SK-N-SH treated with all-trans-retinoic acid at 6 μM for 48 hours (cell line): ENCODE results near the gene ENOSF1.

Experiments used
- ARNTL ChIP-seq: fragments of 450-650 bp; formaldehyde crosslinking; IDR thresholded peaks from 2 replicates; pipeline ENCODE4 v1.5.0; 2020; ENCODE audit warnings: low read depth, mild to moderate bottlenecking, moderate library complexity, borderline replicate concordance
- CSDC2 ChIP-seq: fragments of 250-450 bp; sonication (Bioruptor Pico); IDR thresholded peaks from 2 replicates; pipeline ENCODE4 v1.5.0; 2020; ENCODE audit warnings: mild to moderate bottlenecking, moderate library complexity
- GLIS3 ChIP-seq: fragments of 250-450 bp; sonication (Bioruptor Pico); IDR thresholded peaks from 2 replicates; pipeline ENCODE4 v1.5.0; 2020; ENCODE audit warnings: mild to moderate bottlenecking, moderate library complexity
- OSR1 ChIP-seq: fragments of 250-450 bp; sonication (Bioruptor Pico); IDR thresholded peaks from 2 replicates; pipeline ENCODE4 v1.8.0; 2022; ENCODE audit warnings: moderate library complexity, mild to moderate bottlenecking, inconsistent platforms
- POU6F1 ChIP-seq: fragments of 250-450 bp; sonication (Bioruptor Pico); IDR thresholded peaks from 2 replicates; pipeline ENCODE4 v1.8.0; 2021; ENCODE audit warnings: low read depth, mild to moderate bottlenecking, moderate library complexity, borderline replicate concordance
- ZFP3 ChIP-seq: fragments of 250-450 bp; sonication (Bioruptor Pico); IDR thresholded peaks from 2 replicates; pipeline ENCODE4 v1.5.0; 2020; ENCODE audit warnings: mild to moderate bottlenecking, moderate library complexity
- ZFP30 ChIP-seq: fragments of 450-650 bp; formaldehyde crosslinking; IDR thresholded peaks from 2 replicates; pipeline ENCODE4 v1.5.0; 2022; ENCODE audit warnings: mild to moderate bottlenecking, moderate library complexity
- ZNF565 ChIP-seq: fragments of 450-650 bp; formaldehyde crosslinking; conservative IDR thresholded peaks from 2 replicates; pipeline ENCODE4 v1.5.0; 2020; ENCODE audit warnings: low read depth, mild to moderate bottlenecking, moderate library complexity
- ZNF70 ChIP-seq: fragments of 450-650 bp; formaldehyde crosslinking; IDR thresholded peaks from 2 replicates; pipeline ENCODE4 v1.5.0; 2020; ENCODE audit warnings: mild to moderate bottlenecking, moderate library complexity
- ZNF8 ChIP-seq: fragments of 450-650 bp; formaldehyde crosslinking; IDR thresholded peaks from 2 replicates; pipeline ENCODE4 v1.5.0; 2020; ENCODE audit warnings: mild to moderate bottlenecking, moderate library complexity
- TF ChIP-seq, protein P1 (sequence below): fragments of 250-450 bp; sonication (Bioruptor Pico); IDR thresholded peaks from 2 replicates; pipeline ENCODE4 v1.8.0; 2020; ENCODE audit warnings: mild to moderate bottlenecking, moderate library complexity, borderline replicate concordance

- no peak for TF ChIP-seq ARNTL (CRISPR knock-in tag)
- TF ChIP-seq, protein P1, sequence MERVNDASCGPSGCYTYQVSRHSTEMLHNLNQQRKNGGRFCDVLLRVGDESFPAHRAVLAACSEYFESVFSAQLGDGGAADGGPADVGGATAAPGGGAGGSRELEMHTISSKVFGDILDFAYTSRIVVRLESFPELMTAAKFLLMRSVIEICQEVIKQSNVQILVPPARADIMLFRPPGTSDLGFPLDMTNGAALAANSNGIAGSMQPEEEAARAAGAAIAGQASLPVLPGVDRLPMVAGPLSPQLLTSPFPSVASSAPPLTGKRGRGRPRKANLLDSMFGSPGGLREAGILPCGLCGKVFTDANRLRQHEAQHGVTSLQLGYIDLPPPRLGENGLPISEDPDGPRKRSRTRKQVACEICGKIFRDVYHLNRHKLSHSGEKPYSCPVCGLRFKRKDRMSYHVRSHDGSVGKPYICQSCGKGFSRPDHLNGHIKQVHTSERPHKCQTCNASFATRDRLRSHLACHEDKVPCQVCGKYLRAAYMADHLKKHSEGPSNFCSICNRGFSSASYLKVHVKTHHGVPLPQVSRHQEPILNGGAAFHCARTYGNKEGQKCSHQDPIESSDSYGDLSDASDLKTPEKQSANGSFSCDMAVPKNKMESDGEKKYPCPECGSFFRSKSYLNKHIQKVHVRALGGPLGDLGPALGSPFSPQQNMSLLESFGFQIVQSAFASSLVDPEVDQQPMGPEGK (CRISPR knock-in tag), result no peak
- no peak for TF ChIP-seq OSR1 (CRISPR knock-in tag)
- TF ChIP-seq ZNF70 (CRISPR knock-in tag), result no peak
- no peak for TF ChIP-seq ZFP30 (CRISPR knock-in tag)
- no peak for TF ChIP-seq POU6F1 (CRISPR knock-in tag)
- no peak for TF ChIP-seq ZNF8 (CRISPR knock-in tag)
- TF ChIP-seq ZFP3 (CRISPR knock-in tag), result no peak
- no peak for TF ChIP-seq CSDC2 (CRISPR knock-in tag)
- TF ChIP-seq ZNF565 (CRISPR knock-in tag), result no peak
- TF ChIP-seq GLIS3 (CRISPR knock-in tag), result no peak
Observed at GRCh38 chr18:680392-680791, 32.0 kb downstream of the ENOSF1 start.
